GM12873 (cell line): ENCODE data around the gene FOXD4L5.
"Not testable (repeated sequence)": the region's sequence is repeated elsewhere in the genome, so short reads cannot be mapped to it uniquely, and the experiment has no call there.

Source experiments
- CTCF ChIP-seq: IDR thresholded peaks from 2 replicates; pipeline ENCODE4 v1.5.1; 2012; ENCODE audit warnings: low read depth, mild to moderate bottlenecking, moderate library complexity, low read length, control low read depth; ENCODE audit not compliant: insufficient read depth; ENCODE audit errors: missing control alignments

The FOXD4L5 gene

GRCh38 chr9:65285109-65285508, at the start of gene FOXD4L5:
Gene FOXD4L5 (minus strand): TSS chr9:65285209. CDS start chr9:65284377, 832 bp downstream.
- TF ChIP-seq CTCF: not testable (repeated sequence)
